OCI-LY7 (cell line): Measurements from ENCODE around the gene ANKRD63.
A peak's percentile ranks its signal among the peaks of the same experiment; 100 is the strongest.

ENCODE experiments used
- CTCF ChIP-seq: fragments of 200-600 bp; sonication (generic); conservative IDR thresholded peaks from 2 replicates; pipeline ENCODE4 v1.5.1; 2014; ENCODE audit warnings: mild to moderate bottlenecking, antibody characterized with exemption, low read length, moderate library complexity, mixed read lengths
- EZH2phosphoT487 ChIP-seq: fragments of 200-600 bp; sonication (generic); IDR thresholded peaks from 2 replicates; pipeline ENCODE4 v1.6.1; 2018; ENCODE audit warnings: low read depth, borderline replicate concordance, mild to moderate bottlenecking, mixed run types, antibody characterized with exemption, low read length, moderate library complexity, mixed read lengths

- TF ChIP-seq CTCF (peak; percentile 100), EZH2phosphoT487 (no peak)
Measured at GRCh38 chr15:40274350-40275274, 8.3 kb downstream of the ANKRD63 start.
